SK-N-SH (cell line): ENCODE data around the gene ZNF319. TPM values are rescaled to one million over a fixed set of nuclear protein-coding genes. Genes with fewer than 3 reads are reported as not detected.

Source experiments
- CTCF ChIA-PET: fragments of 300-600, 350-600 bp; formaldehyde crosslinking; extraction: SDS; loops from one replicate; lab custom pipeline; 2021; lab: Yijun Ruan, JAX
- POLR2A ChIA-PET: fragments of 350-600 bp; sonication (Branson Sonifier 250); formaldehyde crosslinking; extraction: SDS; loops from one replicate; lab custom pipeline; 2020; ENCODE audit warnings: antibody characterized with exemption, inconsistent platforms; lab: Yijun Ruan, JAX
- DNase-seq: peaks from one replicate; pipeline ENCODE4 v3.0.0; 2012
- H2AFZ ChIP-seq: fragments of 200-600 bp; sonication (generic); 2 replicates; pipeline ENCODE4 v1.8.1; 2016; ENCODE audit warnings: antibody characterized with exemption, mild to moderate bottlenecking, low read depth
- H3F3A ChIP-seq: fragments of 200-600 bp; sonication (generic); replicated peaks from 2 replicates; pipeline ENCODE3; 2016; ENCODE audit warnings: antibody characterized with exemption, mild to moderate bottlenecking; ENCODE audit not compliant: insufficient read depth
- H3K27ac ChIP-seq, 2 experiments: fragments of 200-500 bp in 1 of 2; fragments of 200-600 bp in 1 of 2; sonication (Bioruptor generic) in 1 of 2; sonication (generic), shearing (Covaris generic) in 1 of 2; 2 replicates each; pipeline versions ENCODE4 v1.5.1 to v1.6.1; 2014 to 2016; ENCODE audit warnings: low read depth in 2 of 2, inconsistent platforms in 1 of 2, low read length in 1 of 2, mild to moderate bottlenecking in 1 of 2, mixed read lengths in 1 of 2
- H3K27me3 ChIP-seq: fragments of 200-600 bp; sonication (generic), shearing (Covaris generic); 2 replicates; pipeline ENCODE4 v1.6.1; 2016; ENCODE audit warnings: mixed run types; ENCODE audit not compliant: insufficient read depth
- H3K36me3 ChIP-seq, 2 experiments: fragments of 200-500 bp in 1 of 2; fragments of 200-600 bp in 1 of 2; sonication (Bioruptor generic) in 1 of 2; sonication (generic) in 1 of 2; replicated peaks in 1 of 2; 2 replicates each; pipeline versions ENCODE3 to v1.5.1; 2014 to 2016; ENCODE audit warnings: low read length in 1 of 2, mild to moderate bottlenecking in 1 of 2; ENCODE audit not compliant: insufficient read depth in 2 of 2, control insufficient read depth in 1 of 2
- H3K4me1 ChIP-seq, 2 experiments: fragments of 200-500 bp in 1 of 2; fragments of 200-600 bp in 1 of 2; sonication (Bioruptor generic) in 1 of 2; sonication (generic), shearing (Covaris generic) in 1 of 2; 2 replicates each; pipeline versions ENCODE4 v1.5.1 to v1.6.1; 2014 to 2016; ENCODE audit warnings: low read depth in 1 of 2, low read length in 1 of 2, mixed run types in 1 of 2; ENCODE audit not compliant: insufficient read depth in 2 of 2, control insufficient read depth in 1 of 2
- H3K4me2 ChIP-seq: fragments of 200-600 bp; sonication (generic), shearing (Covaris generic); 2 replicates; pipeline ENCODE4 v1.6.1; 2017; ENCODE audit warnings: mixed run types
- H3K4me3 ChIP-seq, 2 experiments: fragments of 200-500 bp in 1 of 2; fragments of 200-600 bp in 1 of 2; sonication (Bioruptor generic) in 1 of 2; sonication (generic), shearing (Covaris generic) in 1 of 2; 2 replicates each; pipeline versions ENCODE4 v1.5.1 to v1.8.1; 2014 to 2016; ENCODE audit warnings: low read depth in 2 of 2, inconsistent platforms in 1 of 2, low read length in 1 of 2, mild to moderate bottlenecking in 1 of 2, mixed read lengths in 1 of 2, moderate library complexity in 1 of 2
- H3K79me2 ChIP-seq: fragments of 200-600 bp; sonication (generic); 2 replicates; pipeline ENCODE4 v1.8.1; 2017; ENCODE audit warnings: mild to moderate bottlenecking; ENCODE audit not compliant: insufficient read depth
- H3K9ac ChIP-seq: fragments of 200-600 bp; sonication (generic); 2 replicates; pipeline ENCODE4 v1.6.1; 2017; ENCODE audit warnings: mixed run types
- H3K9me2 ChIP-seq: fragments of 200-600 bp; sonication (generic); 2 replicates; pipeline ENCODE4 v1.6.1; 2017; ENCODE audit warnings: mixed run types
- H3K9me3 ChIP-seq: fragments of 200-600 bp; sonication (generic); 2 replicates; pipeline ENCODE4 v1.6.1; 2017; ENCODE audit warnings: mixed run types, mild to moderate bottlenecking, moderate library complexity
- H4K20me1 ChIP-seq: fragments of 200-600 bp; sonication (generic); 2 replicates; pipeline ENCODE4 v1.6.1; 2017; ENCODE audit warnings: mild to moderate bottlenecking, mixed run types; ENCODE audit not compliant: insufficient read depth
- EZH2phosphoT487 ChIP-seq: fragments of 200-600 bp; sonication (generic); IDR thresholded peaks from 2 replicates; pipeline ENCODE4 v1.6.1; 2017; ENCODE audit warnings: low read depth, mixed run types, mild to moderate bottlenecking, antibody characterized with exemption, moderate library complexity, borderline replicate concordance
- FOXJ3 ChIP-seq: sonication (generic); formaldehyde crosslinking; IDR thresholded peaks from 2 replicates; pipeline ENCODE4 v1.5.1; 2020; ENCODE audit warnings: mild to moderate bottlenecking, missing genetic modification reagents
- GABPA ChIP-seq: IDR thresholded peaks from 2 replicates; pipeline ENCODE4 v1.4.0; 2012; ENCODE audit warnings: low read depth, mild to moderate bottlenecking
- JUND ChIP-seq: IDR thresholded peaks from 2 replicates; pipeline ENCODE4 v1.4.0; 2012
- MXI1 ChIP-seq: IDR thresholded peaks from 2 replicates; pipeline ENCODE4 v1.6.1; 2012; ENCODE audit warnings: mild to moderate bottlenecking, low read depth, low read length, improper control_type of control experiment
- POLR2AphosphoS5 ChIP-seq: IDR thresholded peaks from 2 replicates; pipeline ENCODE4 v1.6.1; 2012; ENCODE audit warnings: low read depth, low read length
- RAD21 ChIP-seq: IDR thresholded peaks from 2 replicates; pipeline ENCODE4 v1.6.1; 2012; ENCODE audit warnings: mild to moderate bottlenecking, low read length
- RCOR1 ChIP-seq: fragments of 150-350 bp; IDR thresholded peaks from 2 replicates; pipeline ENCODE4 v1.6.1; 2017; ENCODE audit warnings: antibody characterized with exemption, low read length
- SIN3A ChIP-seq: IDR thresholded peaks from 2 replicates; pipeline ENCODE4 v1.6.1; 2012; ENCODE audit warnings: low read depth, mild to moderate bottlenecking, low read length, moderate library complexity, borderline replicate concordance
- WGBS: methylation state at CpG from one replicate; pipeline ENCODE4 v1.1.6; 2017; ENCODE audit warnings: low lambda C conversion rate; 5-methylcytosine and 5-hydroxymethylcytosine counted together
- polyA plus RNA-seq, 3 experiments: library from polyadenylated mRNA; depleted of rRNA; stranded (reverse); fragments of >200 nt; gene quantifications; 2 replicates each; pipeline ENCODE4 v1.2.3, GENCODE V29; 2012
- TF ChIP-seq, protein P1 (sequence below): IDR thresholded peaks from 2 replicates; pipeline ENCODE4 v1.4.0; 2012; ENCODE audit warnings: low read depth, borderline replicate concordance
- TF ChIP-seq, protein P2 (sequence below): IDR thresholded peaks from 2 replicates; pipeline ENCODE4 v1.6.1; 2012; ENCODE audit warnings: mild to moderate bottlenecking, low read depth, low read length, moderate library complexity
- TF ChIP-seq, protein P3 (sequence below): fragments of 150-350 bp; IDR thresholded peaks from 2 replicates; pipeline ENCODE4 v1.6.1; 2017; ENCODE audit warnings: antibody characterized with exemption, low read length, low read depth, borderline replicate concordance
- TF ChIP-seq, protein P4 (sequence below): fragments of 150-350 bp; IDR thresholded peaks from 2 replicates; pipeline ENCODE4 v1.6.1; 2016; ENCODE audit warnings: mild to moderate bottlenecking, low read depth, low read length
- TF ChIP-seq, protein P5 (sequence below): IDR thresholded peaks from 2 replicates; pipeline ENCODE4 v1.4.0; 2012; ENCODE audit warnings: low read depth, borderline replicate concordance
- TF ChIP-seq, protein P6 (sequence below): IDR thresholded peaks from 2 replicates; pipeline ENCODE4; 2012

Gene ZNF319
- polyA plus RNA-seq, 1 of the 3 experiments (the other 2 are of a cell fraction), result 7.6 TPM

DNA sequence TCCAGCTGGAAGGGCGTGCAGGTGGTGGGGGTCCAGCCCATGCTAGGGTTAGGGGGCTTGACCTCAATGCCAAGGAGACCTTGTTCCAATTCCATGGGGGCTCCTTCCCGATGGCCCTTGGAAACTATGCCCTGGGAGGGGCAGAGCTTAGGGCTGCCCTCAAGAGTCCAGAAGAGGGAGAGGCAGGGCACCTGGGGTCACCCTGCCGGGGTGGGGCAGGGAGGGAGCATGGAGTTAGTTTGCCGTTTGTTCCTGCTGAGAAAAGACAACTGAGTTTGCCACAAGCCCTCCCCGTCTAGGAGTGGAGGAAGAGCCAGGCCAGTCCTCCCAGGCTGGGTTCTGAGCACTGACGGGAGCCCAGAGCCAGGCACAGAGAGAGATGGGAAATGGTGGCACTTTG is 46.5 kb upstream of the ZNF319 start:
- no peaks in the 10 kb centered on the region for H4K20me1 ChIP-seq
- H3K27me3 ChIP-seq, result no peaks in the 10 kb centered on the region
- H3K79me2 ChIP-seq, result no peaks in the 10 kb centered on the region
- H3K4me3 ChIP-seq, result no peak overlapping the region
- no peak overlapping the region for H3K27ac ChIP-seq
- no peak overlapping the region for H2AFZ ChIP-seq
- no peak for TF ChIP-seq JUND
- no peak for TF ChIP-seq POLR2AphosphoS5
- no peak for TF ChIP-seq RAD21
- no peak for TF ChIP-seq FOXJ3 (CRISPR knock-in tag)
- TF ChIP-seq MXI1, result no peak
- TF ChIP-seq GABPA, result no peak
- TF ChIP-seq EZH2phosphoT487, result no peak
- TF ChIP-seq, protein P1, sequence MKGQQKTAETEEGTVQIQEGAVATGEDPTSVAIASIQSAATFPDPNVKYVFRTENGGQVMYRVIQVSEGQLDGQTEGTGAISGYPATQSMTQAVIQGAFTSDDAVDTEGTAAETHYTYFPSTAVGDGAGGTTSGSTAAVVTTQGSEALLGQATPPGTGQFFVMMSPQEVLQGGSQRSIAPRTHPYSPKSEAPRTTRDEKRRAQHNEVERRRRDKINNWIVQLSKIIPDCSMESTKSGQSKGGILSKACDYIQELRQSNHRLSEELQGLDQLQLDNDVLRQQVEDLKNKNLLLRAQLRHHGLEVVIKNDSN, result no peak
- TF ChIP-seq, protein P2, sequence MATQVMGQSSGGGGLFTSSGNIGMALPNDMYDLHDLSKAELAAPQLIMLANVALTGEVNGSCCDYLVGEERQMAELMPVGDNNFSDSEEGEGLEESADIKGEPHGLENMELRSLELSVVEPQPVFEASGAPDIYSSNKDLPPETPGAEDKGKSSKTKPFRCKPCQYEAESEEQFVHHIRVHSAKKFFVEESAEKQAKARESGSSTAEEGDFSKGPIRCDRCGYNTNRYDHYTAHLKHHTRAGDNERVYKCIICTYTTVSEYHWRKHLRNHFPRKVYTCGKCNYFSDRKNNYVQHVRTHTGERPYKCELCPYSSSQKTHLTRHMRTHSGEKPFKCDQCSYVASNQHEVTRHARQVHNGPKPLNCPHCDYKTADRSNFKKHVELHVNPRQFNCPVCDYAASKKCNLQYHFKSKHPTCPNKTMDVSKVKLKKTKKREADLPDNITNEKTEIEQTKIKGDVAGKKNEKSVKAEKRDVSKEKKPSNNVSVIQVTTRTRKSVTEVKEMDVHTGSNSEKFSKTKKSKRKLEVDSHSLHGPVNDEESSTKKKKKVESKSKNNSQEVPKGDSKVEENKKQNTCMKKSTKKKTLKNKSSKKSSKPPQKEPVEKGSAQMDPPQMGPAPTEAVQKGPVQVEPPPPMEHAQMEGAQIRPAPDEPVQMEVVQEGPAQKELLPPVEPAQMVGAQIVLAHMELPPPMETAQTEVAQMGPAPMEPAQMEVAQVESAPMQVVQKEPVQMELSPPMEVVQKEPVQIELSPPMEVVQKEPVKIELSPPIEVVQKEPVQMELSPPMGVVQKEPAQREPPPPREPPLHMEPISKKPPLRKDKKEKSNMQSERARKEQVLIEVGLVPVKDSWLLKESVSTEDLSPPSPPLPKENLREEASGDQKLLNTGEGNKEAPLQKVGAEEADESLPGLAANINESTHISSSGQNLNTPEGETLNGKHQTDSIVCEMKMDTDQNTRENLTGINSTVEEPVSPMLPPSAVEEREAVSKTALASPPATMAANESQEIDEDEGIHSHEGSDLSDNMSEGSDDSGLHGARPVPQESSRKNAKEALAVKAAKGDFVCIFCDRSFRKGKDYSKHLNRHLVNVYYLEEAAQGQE, result no peak
- TF ChIP-seq RCOR1, result no peak
- TF ChIP-seq SIN3A, result no peak
- TF ChIP-seq, protein P3, sequence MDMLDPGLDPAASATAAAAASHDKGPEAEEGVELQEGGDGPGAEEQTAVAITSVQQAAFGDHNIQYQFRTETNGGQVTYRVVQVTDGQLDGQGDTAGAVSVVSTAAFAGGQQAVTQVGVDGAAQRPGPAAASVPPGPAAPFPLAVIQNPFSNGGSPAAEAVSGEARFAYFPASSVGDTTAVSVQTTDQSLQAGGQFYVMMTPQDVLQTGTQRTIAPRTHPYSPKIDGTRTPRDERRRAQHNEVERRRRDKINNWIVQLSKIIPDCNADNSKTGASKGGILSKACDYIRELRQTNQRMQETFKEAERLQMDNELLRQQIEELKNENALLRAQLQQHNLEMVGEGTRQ, result no peak
- TF ChIP-seq, protein P4, sequence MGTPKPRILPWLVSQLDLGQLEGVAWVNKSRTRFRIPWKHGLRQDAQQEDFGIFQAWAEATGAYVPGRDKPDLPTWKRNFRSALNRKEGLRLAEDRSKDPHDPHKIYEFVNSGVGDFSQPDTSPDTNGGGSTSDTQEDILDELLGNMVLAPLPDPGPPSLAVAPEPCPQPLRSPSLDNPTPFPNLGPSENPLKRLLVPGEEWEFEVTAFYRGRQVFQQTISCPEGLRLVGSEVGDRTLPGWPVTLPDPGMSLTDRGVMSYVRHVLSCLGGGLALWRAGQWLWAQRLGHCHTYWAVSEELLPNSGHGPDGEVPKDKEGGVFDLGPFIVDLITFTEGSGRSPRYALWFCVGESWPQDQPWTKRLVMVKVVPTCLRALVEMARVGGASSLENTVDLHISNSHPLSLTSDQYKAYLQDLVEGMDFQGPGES, result no peak
- TF ChIP-seq, protein P5, sequence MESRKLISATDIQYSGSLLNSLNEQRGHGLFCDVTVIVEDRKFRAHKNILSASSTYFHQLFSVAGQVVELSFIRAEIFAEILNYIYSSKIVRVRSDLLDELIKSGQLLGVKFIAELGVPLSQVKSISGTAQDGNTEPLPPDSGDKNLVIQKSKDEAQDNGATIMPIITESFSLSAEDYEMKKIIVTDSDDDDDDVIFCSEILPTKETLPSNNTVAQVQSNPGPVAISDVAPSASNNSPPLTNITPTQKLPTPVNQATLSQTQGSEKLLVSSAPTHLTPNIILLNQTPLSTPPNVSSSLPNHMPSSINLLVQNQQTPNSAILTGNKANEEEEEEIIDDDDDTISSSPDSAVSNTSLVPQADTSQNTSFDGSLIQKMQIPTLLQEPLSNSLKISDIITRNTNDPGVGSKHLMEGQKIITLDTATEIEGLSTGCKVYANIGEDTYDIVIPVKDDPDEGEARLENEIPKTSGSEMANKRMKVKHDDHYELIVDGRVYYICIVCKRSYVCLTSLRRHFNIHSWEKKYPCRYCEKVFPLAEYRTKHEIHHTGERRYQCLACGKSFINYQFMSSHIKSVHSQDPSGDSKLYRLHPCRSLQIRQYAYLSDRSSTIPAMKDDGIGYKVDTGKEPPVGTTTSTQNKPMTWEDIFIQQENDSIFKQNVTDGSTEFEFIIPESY, result no peak
- TF ChIP-seq, protein P6, sequence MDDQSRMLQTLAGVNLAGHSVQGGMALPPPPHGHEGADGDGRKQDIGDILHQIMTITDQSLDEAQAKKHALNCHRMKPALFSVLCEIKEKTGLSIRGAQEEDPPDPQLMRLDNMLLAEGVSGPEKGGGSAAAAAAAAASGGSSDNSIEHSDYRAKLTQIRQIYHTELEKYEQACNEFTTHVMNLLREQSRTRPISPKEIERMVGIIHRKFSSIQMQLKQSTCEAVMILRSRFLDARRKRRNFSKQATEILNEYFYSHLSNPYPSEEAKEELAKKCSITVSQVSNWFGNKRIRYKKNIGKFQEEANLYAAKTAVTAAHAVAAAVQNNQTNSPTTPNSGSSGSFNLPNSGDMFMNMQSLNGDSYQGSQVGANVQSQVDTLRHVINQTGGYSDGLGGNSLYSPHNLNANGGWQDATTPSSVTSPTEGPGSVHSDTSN, result no peak
- H3K4me2 ChIP-seq, result no peak overlapping the region
- DNase-seq, result no peak
- H3K9me2 ChIP-seq, result no peaks in the 10 kb centered on the region
- H3K36me3 ChIP-seq, result no peaks in the 10 kb centered on the region
- H3F3A ChIP-seq, result no peaks in the 10 kb centered on the region
- no peaks in the 10 kb centered on the region; a peak in 1 of 4 replicates for H3K4me1 ChIP-seq
- ChIA-PET POLR2A (no interaction called here), CTCF (interaction anchor here (1.3 kb wide), 1 partner anchor 75 kb away, joined by 4 read pairs; no protein-coding TSS in a partner anchor)
- WGBS, result 76% methylated on average over 4 of the region's 6 CpGs
- no peak overlapping the region for H3K9ac ChIP-seq
- no peaks in the 10 kb centered on the region for H3K9me3 ChIP-seq
